RPMI7951 (cell line): ENCODE measurements around the gene SCLT1. TPM values are rescaled to one million over a fixed set of nuclear protein-coding genes. Genes with fewer than 3 reads are reported as not detected.
"Not testable (repeated sequence)": the region's sequence is repeated elsewhere in the genome, so short reads cannot be mapped to it uniquely, and the experiment has no call there.

ENCODE experiments used
- DNase-seq: peaks from one replicate; pipeline ENCODE4 v3.0.0-alpha.2; 2012; ENCODE audit warnings: low read depth
- total RNA-seq: library from RNA; depleted of rRNA; stranded (reverse); fragments of >200 nt; shearing (Covaris generic); gene quantifications from 2 replicates; pipeline ENCODE4 v1.2.3, GENCODE V29; 2014

The SCLT1 gene
- total RNA-seq, 1 experiment from 2014 or later, result 23.8 TPM

- DNase-seq, result no peak
These were observed 16.0 kb downstream of the SCLT1 start for GRCh38 chr4:129077326-129077725.

GRCh38 chr4:129069537-129069936 lies 23.8 kb downstream of the SCLT1 start:
- not testable (repeated sequence) for DNase-seq

GRCh38 chr4:129064717-129065116 lies 28.6 kb downstream of the SCLT1 start:
- DNase-seq, result peak; percentile 54

- DNase-seq, result no peak
These were observed 29.7 kb downstream of the SCLT1 start for GRCh38 chr4:129063640-129064039.

- no peak for DNase-seq
These were observed 30.8 kb downstream of the SCLT1 start for GRCh38 chr4:129062580-129062979.

- no peak for DNase-seq
These were observed 34.3 kb downstream of the SCLT1 start for GRCh38 chr4:129059028-129059427.

- DNase-seq, result no peak
These were observed 47.0 kb downstream of the SCLT1 start for GRCh38 chr4:129046055-129046959.

GRCh38 chr4:129043523-129043922 lies 49.8 kb downstream of the SCLT1 start:
- peak; percentile 9 for DNase-seq

GRCh38 chr4:129040471-129040870 lies 52.9 kb downstream of the SCLT1 start:
- no peak for DNase-seq

- DNase-seq, result no peak
These were observed 56.2 kb downstream of the SCLT1 start for GRCh38 chr4:129037093-129037492.

GRCh38 chr4:129014566-129015509 lies 78.5 kb downstream of the SCLT1 start:
- no peak for DNase-seq

GRCh38 chr4:129008096-129008495 lies 85.2 kb downstream of the SCLT1 start:
- no peak for DNase-seq

- DNase-seq, result no peak
These were observed 106.4 kb downstream of the SCLT1 start for GRCh38 chr4:128986908-128987307.

- DNase-seq, result no peak
These were observed 107.3 kb downstream of the SCLT1 start for GRCh38 chr4:128986019-128986418.

- DNase-seq, result no peak
These were observed 109.4 kb downstream of the SCLT1 start for GRCh38 chr4:128983771-128984485.

GRCh38 chr4:128981377-128981776 lies 112.0 kb downstream of the SCLT1 start:
- DNase-seq, result no peak

- DNase-seq, result no peak
These were observed 112.5 kb downstream of the SCLT1 start for GRCh38 chr4:128980816-128981326.

- peak; percentile 70 for DNase-seq
These were observed 113.4 kb downstream of the SCLT1 start for GRCh38 chr4:128979934-128980333.

GRCh38 chr4:128978985-128979384 lies 114.4 kb downstream of the SCLT1 start:
- DNase-seq, result no peak

- DNase-seq, result no peak
These were observed 119.2 kb downstream of the SCLT1 start for GRCh38 chr4:128974136-128974581.

- no peak for DNase-seq
These were observed 120.0 kb downstream of the SCLT1 start for GRCh38 chr4:128973384-128973783.
